ENCODE results near the gene BBS9.

DNA sequence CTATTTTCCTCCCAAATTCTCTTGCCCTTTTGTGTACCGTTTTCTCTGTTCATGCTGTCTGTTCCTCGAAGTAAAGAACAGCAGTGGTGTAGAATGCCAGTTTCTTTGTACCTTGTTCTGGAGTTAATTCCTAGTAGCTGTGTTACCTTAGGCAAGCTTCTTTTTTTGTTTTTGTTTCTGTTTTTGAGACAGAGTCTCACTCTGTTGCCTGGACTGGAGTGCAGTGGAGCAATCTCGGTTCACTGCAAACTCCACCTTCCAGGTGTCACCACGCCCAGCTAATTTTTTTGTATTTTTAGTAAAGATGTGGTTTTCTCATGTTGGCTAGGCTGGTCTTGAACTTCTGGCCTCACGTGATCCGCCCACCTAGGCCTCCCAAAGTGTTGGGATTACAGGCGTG, 221.2 kb downstream of the BBS9 start:
- TF ChIP-seq, protein P1, sequence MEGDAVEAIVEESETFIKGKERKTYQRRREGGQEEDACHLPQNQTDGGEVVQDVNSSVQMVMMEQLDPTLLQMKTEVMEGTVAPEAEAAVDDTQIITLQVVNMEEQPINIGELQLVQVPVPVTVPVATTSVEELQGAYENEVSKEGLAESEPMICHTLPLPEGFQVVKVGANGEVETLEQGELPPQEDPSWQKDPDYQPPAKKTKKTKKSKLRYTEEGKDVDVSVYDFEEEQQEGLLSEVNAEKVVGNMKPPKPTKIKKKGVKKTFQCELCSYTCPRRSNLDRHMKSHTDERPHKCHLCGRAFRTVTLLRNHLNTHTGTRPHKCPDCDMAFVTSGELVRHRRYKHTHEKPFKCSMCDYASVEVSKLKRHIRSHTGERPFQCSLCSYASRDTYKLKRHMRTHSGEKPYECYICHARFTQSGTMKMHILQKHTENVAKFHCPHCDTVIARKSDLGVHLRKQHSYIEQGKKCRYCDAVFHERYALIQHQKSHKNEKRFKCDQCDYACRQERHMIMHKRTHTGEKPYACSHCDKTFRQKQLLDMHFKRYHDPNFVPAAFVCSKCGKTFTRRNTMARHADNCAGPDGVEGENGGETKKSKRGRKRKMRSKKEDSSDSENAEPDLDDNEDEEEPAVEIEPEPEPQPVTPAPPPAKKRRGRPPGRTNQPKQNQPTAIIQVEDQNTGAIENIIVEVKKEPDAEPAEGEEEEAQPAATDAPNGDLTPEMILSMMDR (conservative IDR thresholded peaks at IDR 0.05), result no peak
- no peak for TF ChIP-seq ZFX (IDR thresholded peaks at IDR 0.05)

All from C4-2B (cell line).